ENCODE results near the gene GPD1. TPM values are rescaled to one million over a fixed set of nuclear protein-coding genes. Genes with fewer than 3 reads are reported as not detected.

The GPD1 gene
- total RNA-seq = under 1 TPM in 6 of 7 donors, not detected in 1; 0.13 to 0.79 (median 0.45) TPM
- polyA plus RNA-seq = under 1 TPM; 0.44 to 0.72 (median 0.48) TPM
- long read RNA-seq, donor 1 = 0 reads
- long read RNA-seq, donor 2 = 0 reads

DNA sequence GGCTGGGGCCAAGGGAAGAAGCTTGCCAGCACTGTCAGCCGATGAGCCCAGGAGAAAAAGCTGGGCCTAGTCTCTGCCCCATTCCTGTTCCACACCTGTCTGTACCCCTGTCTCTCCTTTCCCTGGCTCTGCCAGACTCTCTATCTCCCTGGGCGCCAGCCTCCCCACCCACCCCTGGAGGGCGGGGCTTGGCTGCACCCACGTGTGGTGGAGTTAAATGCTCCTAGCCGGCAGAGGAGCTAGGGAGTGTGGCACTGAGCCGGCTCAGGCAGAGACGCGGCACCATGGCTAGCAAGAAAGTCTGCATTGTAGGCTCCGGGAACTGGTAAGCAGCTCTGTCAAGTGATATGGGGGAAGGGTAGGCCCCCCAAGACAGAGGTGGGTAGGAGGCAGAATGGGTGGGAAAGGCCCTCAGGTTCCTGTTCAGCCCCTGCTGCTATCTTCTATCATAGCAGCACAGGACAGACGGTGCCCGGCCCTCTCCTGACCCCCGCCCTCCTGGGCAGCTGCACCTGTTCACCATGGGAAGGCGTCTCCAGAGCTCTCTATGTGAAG lies at the start of gene GPD1:
TSS of gene GPD1 (plus strand) at position 242 of the 555 bp plus-strand sequence. CDS start at position 285, 43 bp downstream.
- intact Hi-C loops (cut with DNase I; ENCODE audit: low total_unique reads) = no loop called here
- Histone ChIP-seq H3K4me3 (no peak within 1 kb of the TSS), H3K4me1 (peaks cover 0 to 4% (median 0%) of the 10 kb centered on the region in 6 donors), H3K27me3 (replicated peaks in 1 of 7) (no peaks in the 10 kb centered on the region), H3K36me3 (peaks cover 0 to 40% (median 26%) of the 10 kb centered on the region in 6 donors), H3K27ac (no peak within 1 kb of the TSS), H3K9me3 (no peaks in the 10 kb centered on the region)
- DNase-seq = no peak
- TF ChIP-seq POLR2AphosphoS5 (IDR thresholded peaks at IDR 0.05) (peak in 2 of 3 donors; percentile 38 to 40), POLR2A (IDR thresholded peaks at IDR 0.05) (no peak)
- 55 to 72% (median 58%) methylated on average over 13 of the region's 13 CpGs for WGBS, 5 donors

DNA sequence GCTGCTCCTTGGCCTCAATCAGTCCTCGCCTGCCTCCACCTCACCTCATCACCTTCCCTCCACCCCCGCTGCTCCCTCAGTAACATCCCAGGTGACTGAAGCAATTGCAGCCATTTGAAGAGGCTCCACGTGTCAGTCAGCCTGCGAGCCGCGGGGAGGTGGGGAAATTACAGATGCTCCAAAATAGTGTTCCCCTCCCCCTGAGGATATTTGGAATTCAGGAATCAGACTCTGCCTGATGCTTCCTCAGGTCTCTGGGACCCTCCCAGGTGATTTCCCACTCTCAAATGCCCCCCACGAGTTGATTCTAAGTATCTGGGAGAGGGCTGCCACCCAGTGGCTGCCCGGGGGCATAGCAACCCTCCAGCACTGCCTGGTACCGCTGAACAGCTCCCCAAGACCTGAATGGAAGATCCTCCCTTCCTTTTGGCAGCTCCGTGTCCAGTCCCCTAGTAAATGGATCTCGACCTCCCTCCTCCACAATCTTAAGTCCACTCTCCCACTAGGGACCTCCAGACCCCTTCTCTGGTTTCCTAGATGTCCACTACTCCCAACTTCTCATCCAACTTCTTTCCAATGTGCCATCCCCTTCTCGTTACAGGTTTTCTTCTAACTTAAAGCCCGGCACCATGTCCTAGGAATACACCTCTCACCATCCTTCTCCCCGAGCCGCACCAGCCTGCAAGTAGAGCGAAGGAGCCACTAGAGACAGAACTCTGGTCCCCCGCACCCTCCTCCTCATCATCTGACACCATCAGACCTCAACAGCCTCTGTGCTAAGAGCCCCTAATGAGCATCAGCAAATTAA lies 47.8 kb upstream of the GPD1 start:
- 7 to 8% (median 7%) methylated on average over 15 to 17 of the region's 17 CpGs for WGBS, 5 donors
- Histone ChIP-seq H3K9me3 (no peaks in the 10 kb centered on the region), H3K4me1 (peaks cover 7 to 45% (median 27%) of the 10 kb centered on the region in 6 donors), H3K27ac (no peak overlapping the region), H3K27me3 (replicated peaks in 1 of 7) (peaks cover 0 to 95% (median 34%) of the 10 kb centered on the region in 7 donors), H3K36me3 (no peaks in the 10 kb centered on the region), H3K4me3 (peak overlapping the region in 1 of 8 donors; percentile 80)
- TF ChIP-seq, protein P1, sequence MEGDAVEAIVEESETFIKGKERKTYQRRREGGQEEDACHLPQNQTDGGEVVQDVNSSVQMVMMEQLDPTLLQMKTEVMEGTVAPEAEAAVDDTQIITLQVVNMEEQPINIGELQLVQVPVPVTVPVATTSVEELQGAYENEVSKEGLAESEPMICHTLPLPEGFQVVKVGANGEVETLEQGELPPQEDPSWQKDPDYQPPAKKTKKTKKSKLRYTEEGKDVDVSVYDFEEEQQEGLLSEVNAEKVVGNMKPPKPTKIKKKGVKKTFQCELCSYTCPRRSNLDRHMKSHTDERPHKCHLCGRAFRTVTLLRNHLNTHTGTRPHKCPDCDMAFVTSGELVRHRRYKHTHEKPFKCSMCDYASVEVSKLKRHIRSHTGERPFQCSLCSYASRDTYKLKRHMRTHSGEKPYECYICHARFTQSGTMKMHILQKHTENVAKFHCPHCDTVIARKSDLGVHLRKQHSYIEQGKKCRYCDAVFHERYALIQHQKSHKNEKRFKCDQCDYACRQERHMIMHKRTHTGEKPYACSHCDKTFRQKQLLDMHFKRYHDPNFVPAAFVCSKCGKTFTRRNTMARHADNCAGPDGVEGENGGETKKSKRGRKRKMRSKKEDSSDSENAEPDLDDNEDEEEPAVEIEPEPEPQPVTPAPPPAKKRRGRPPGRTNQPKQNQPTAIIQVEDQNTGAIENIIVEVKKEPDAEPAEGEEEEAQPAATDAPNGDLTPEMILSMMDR (IDR thresholded peaks at IDR 0.05 in 8 of 11, conservative IDR thresholded peaks at IDR 0.05 in 3 of 11) = peak; percentile 76 to 98 (median 94)
- no peak for TF ChIP-seq POLR2AphosphoS5 (IDR thresholded peaks at IDR 0.05)
- TF ChIP-seq POLR2A (IDR thresholded peaks at IDR 0.05) = no peak
- intact Hi-C loops (cut with DNase I; ENCODE audit: low total_unique reads) = loop anchor here (5.0 to 10.0 kb wide), 2 partner anchors 89 to 281 kb away; no protein-coding TSS in a partner anchor
- DNase-seq = no peak

DNA sequence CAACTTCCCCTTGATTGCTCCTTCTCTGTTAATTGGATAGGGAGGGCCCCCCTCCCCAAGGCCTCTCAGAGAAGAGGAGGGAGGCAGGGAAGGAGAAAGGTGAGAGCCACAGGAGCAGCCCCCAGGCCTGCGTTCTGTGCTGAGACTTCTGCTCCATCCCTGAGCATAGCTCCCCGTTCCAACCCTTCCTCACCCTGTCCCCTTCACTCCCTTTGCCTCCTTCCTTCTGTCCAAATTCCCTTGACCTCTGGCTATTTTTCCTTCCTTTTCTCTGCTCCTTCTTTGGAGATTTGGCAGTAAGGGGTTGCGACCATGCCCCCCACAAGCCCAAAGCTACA lies 47.2 kb upstream of the GPD1 start:
- 4 to 19% (median 15%) methylated on average over 3 of the region's 3 CpGs for WGBS, 5 donors
- intact Hi-C loops (cut with DNase I; ENCODE audit: low total_unique reads) = loop anchor here (5.0 to 10.0 kb wide), 2 partner anchors 89 to 282 kb away; no protein-coding TSS in a partner anchor
- peaks cover 0 to 91% (median 34%) of the 10 kb centered on the region in 7 donors for H3K27me3 ChIP-seq (replicated peaks in 1 of 7)
- TF ChIP-seq, protein P1 (IDR thresholded peaks at IDR 0.05 in 8 of 11, conservative IDR thresholded peaks at IDR 0.05 in 3 of 11) = no peak
- TF ChIP-seq POLR2AphosphoS5 (IDR thresholded peaks at IDR 0.05) = no peak
- TF ChIP-seq POLR2A (IDR thresholded peaks at IDR 0.05) = no peak
- H3K4me3 ChIP-seq = peak overlapping the region in 3 of 8 donors; percentile 52 to 80 (median 60)
- DNase-seq = no peak
- H3K27ac ChIP-seq = no peak overlapping the region
- H3K4me1 ChIP-seq = peaks cover 7 to 40% (median 26%) of the 10 kb centered on the region in 6 donors
- H3K9me3 ChIP-seq = no peaks in the 10 kb centered on the region
- H3K36me3 ChIP-seq = no peaks in the 10 kb centered on the region

DNA sequence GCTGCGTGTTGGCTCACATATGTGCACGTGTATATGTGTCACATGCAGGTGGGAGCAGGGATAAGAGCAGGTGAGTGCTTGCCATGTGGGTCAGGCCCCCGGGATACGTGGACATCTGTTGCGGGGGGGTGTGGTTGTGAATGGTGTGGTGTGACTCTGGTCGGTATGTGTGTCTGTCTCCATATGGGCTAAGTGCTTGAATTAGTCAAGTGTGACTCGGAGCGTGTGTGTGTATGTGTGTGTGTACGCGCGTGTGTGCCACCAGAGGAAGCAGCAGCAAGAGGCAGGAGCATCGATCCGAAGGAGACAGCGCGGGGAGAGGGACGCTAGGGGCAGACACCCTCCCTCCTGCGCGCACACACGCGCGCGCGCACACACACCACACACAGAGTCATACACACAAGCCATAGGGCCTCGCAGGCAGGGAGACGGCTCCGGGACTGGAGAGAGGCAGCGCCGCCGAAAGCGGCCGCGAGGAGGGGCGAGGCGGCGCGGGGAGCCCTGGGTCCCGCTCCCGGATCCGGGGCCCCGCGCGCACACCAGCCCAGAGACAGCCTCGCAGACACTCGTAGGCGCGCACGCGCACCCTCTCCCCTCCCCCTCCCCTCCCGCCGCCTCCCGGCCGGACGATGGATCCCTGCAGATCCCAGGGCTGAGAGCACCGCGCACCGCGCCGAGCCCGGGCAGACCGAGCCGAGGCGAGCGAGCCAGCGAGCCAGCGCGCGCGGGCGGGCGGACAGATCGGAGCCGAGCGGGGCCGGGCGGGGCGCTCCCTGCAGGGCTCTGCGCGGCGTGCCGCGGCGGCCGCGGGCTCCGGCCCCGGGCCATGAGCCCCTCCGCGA lies 46.6 kb upstream of the GPD1 start, which contains the start of gene ASIC1:
TSS of gene ASIC1 (plus strand) at position 597 of the 842 bp plus-strand sequence. CDS start 1,171 bp downstream, outside the sequence.
- Histone ChIP-seq H3K4me3 (peak within 1 kb of the TSS; percentile 40 to 80 (median 56)), H3K4me1 (peaks cover 7 to 37% (median 26%) of the 10 kb centered on the region in 6 donors), H3K27me3 (replicated peaks in 1 of 7) (peaks cover 0 to 91% (median 34%) of the 10 kb centered on the region in 7 donors), H3K27ac (no peak within 1 kb of the TSS), H3K9me3 (no peaks in the 10 kb centered on the region), H3K36me3 (no peaks in the 10 kb centered on the region)
- intact Hi-C loops (cut with DNase I; ENCODE audit: low total_unique reads) = loop anchor here (5.0 to 10.0 kb wide), 2 partner anchors 90 to 282 kb away; no protein-coding TSS in a partner anchor
- no peak for DNase-seq
- TF ChIP-seq, protein P1 (IDR thresholded peaks at IDR 0.05 in 8 of 11, conservative IDR thresholded peaks at IDR 0.05 in 3 of 11) = no peak
- TF ChIP-seq POLR2AphosphoS5 (IDR thresholded peaks at IDR 0.05) = no peak
- no peak for TF ChIP-seq POLR2A (IDR thresholded peaks at IDR 0.05)
- WGBS, 5 donors = 1% methylated on average over 23 to 88 of the region's 88 CpGs

Measured in spleen (tissue), 13 donors.